HEK293T (cell line): ENCODE measurements around the gene TTBK1.

Experiments used
- CTCF ChIA-PET: fragments of 350-600 bp; formaldehyde crosslinking; extraction: SDS; loops from one replicate; lab custom pipeline; 2021; ENCODE audit warnings: antibody characterized with exemption, inconsistent platforms; lab: Yijun Ruan, JAX
- POLR2A ChIA-PET: fragments of 350-600 bp; formaldehyde crosslinking; extraction: SDS; loops from one replicate; lab custom pipeline; 2020; ENCODE audit warnings: antibody characterized with exemption, inconsistent platforms; lab: Yijun Ruan, JAX
- DNase-seq: peaks from one replicate; pipeline ENCODE4 v3.0.0; 2012; ENCODE audit warnings: mixed read lengths; ENCODE audit errors: extremely low spot score
- ARNT ChIP-seq: fragments of 450-650 bp; IDR thresholded peaks from 2 replicates; pipeline ENCODE4 v1.6.1; 2017; ENCODE audit warnings: mild to moderate bottlenecking
- BHLHE40 ChIP-seq: fragments of 450-650 bp; IDR thresholded peaks from 2 replicates; pipeline ENCODE4 v1.6.1; 2016; ENCODE audit warnings: mild to moderate bottlenecking, moderate library complexity, borderline replicate concordance
- CTBP1 ChIP-seq: fragments of 450-650 bp; IDR thresholded peaks from 2 replicates; pipeline ENCODE4 v1.6.1; 2016; ENCODE audit warnings: borderline replicate concordance
- ELF4 ChIP-seq: fragments of 450-650 bp; IDR thresholded peaks from 2 replicates; pipeline ENCODE4 v1.6.1; 2017; ENCODE audit warnings: antibody characterized with exemption
- FOXA1 ChIP-seq: fragments of 450-650 bp; IDR thresholded peaks from 2 replicates; pipeline ENCODE4 v1.6.1; 2016; ENCODE audit warnings: mild to moderate bottlenecking
- FOXK2 ChIP-seq: fragments of 450-650 bp; IDR thresholded peaks from 2 replicates; pipeline ENCODE4 v1.6.1; 2016; ENCODE audit warnings: mild to moderate bottlenecking
- FOXM1 ChIP-seq: fragments of 450-650 bp; IDR thresholded peaks from 2 replicates; pipeline ENCODE4 v1.6.1; 2017; ENCODE audit warnings: mild to moderate bottlenecking, borderline replicate concordance
- HDGF ChIP-seq: fragments of 450-650 bp; IDR thresholded peaks from 2 replicates; pipeline ENCODE4 v1.6.1; 2017; ENCODE audit warnings: antibody characterized with exemption, borderline replicate concordance
- L3MBTL2 ChIP-seq: fragments of 450-650 bp; conservative IDR thresholded peaks from 2 replicates; pipeline ENCODE4 v1.6.1; 2016; ENCODE audit warnings: mild to moderate bottlenecking
- LEF1 ChIP-seq: fragments of 450-650 bp; IDR thresholded peaks from 2 replicates; pipeline ENCODE4 v1.6.1; 2017; ENCODE audit warnings: mild to moderate bottlenecking, borderline replicate concordance
- NFRKB ChIP-seq: fragments of 450-650 bp; IDR thresholded peaks from 2 replicates; pipeline ENCODE4 v1.6.1; 2016; ENCODE audit warnings: mild to moderate bottlenecking, moderate library complexity
- PKNOX1 ChIP-seq: fragments of 450-650 bp; IDR thresholded peaks from 2 replicates; pipeline ENCODE4 v1.6.1; 2016
- SP1 ChIP-seq: fragments of 450-650 bp; IDR thresholded peaks from 2 replicates; pipeline ENCODE4 v1.6.1; 2017
- SUZ12 ChIP-seq: fragments of 450-650 bp; IDR thresholded peaks from 2 replicates; pipeline ENCODE4 v1.6.1; 2016; ENCODE audit warnings: mild to moderate bottlenecking
- TARDBP ChIP-seq: fragments of 450-650 bp; IDR thresholded peaks from 2 replicates; pipeline ENCODE4 v1.6.1; 2016
- ZNF384 ChIP-seq: fragments of 450-650 bp; IDR thresholded peaks from 2 replicates; pipeline ENCODE4 v1.6.1; 2016

TTBK1 gene

DNA sequence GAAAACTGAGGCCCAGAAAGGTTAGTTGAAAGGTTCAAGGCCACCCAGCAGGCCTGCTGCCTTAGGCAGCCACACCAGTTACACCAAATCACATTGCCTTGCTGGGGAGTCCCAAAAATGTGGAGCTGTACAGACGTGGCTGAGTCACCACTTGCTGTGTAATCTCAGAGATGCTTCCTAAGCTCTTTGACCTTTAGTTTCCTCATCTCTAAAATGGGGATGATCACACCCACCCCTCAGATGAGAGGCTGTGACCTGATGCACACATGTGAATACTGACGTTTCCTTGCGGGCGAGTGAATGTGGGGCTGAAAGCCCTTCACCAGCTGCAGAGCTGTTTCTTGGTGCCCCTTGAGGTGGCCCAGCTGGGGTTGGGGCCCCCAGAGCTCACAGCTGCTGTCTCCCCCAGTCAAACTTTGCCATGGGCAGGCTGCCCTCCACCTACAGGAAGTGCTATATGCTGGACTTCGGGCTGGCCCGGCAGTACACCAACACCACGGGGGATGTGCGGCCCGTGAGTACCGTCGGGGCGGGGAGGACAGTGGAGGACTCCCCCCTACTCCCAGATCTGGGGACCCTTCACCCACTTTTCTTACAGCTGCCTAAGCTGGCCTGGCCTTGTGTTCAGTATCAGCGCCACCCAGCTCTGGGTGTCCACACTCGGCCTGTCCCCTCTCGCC is 11.0 kb downstream of the TTBK1 start:
- POLR2A ChIA-PET: interaction anchor here (1.3 kb wide), 1 partner anchor 25 kb away, joined by 3 read pairs; the partner anchor contains the start of gene DNPH1
- CTCF ChIA-PET: interaction anchor here (0.6 to 1.7 kb wide), 2 partner anchors 9 to 63 kb away, joined by 4 read pairs; no protein-coding TSS in a partner anchor
- TF ChIP-seq HDGF: no peak
- no peak for DNase-seq

- CTCF ChIA-PET: interaction anchor here (1.7 kb wide), 1 partner anchor 9 kb away, joined by 4 read pairs; no protein-coding TSS in a partner anchor
- TF ChIP-seq SP1: no peak
- no peak for TF ChIP-seq PKNOX1
- TF ChIP-seq FOXK2: no peak
- no peak for TF ChIP-seq L3MBTL2
- no peak for TF ChIP-seq CTBP1
- no peak for TF ChIP-seq NFRKB
- TF ChIP-seq TARDBP: no peak
- no peak for TF ChIP-seq LEF1
- TF ChIP-seq ARNT: no peak
- TF ChIP-seq FOXM1: no peak
- TF ChIP-seq ELF4: no peak
- no peak for TF ChIP-seq BHLHE40
- no peak for TF ChIP-seq FOXA1
- TF ChIP-seq ZNF384: no peak
- TF ChIP-seq HDGF: no peak
- TF ChIP-seq SUZ12: no peak
- POLR2A ChIA-PET: interaction anchor here (0.8 kb wide), 1 partner anchor 8 kb away, joined by 3 read pairs; no protein-coding TSS in a partner anchor
Measured at GRCh38 chr6:43254846-43255245, 11.6 kb downstream of the TTBK1 start.

DNA sequence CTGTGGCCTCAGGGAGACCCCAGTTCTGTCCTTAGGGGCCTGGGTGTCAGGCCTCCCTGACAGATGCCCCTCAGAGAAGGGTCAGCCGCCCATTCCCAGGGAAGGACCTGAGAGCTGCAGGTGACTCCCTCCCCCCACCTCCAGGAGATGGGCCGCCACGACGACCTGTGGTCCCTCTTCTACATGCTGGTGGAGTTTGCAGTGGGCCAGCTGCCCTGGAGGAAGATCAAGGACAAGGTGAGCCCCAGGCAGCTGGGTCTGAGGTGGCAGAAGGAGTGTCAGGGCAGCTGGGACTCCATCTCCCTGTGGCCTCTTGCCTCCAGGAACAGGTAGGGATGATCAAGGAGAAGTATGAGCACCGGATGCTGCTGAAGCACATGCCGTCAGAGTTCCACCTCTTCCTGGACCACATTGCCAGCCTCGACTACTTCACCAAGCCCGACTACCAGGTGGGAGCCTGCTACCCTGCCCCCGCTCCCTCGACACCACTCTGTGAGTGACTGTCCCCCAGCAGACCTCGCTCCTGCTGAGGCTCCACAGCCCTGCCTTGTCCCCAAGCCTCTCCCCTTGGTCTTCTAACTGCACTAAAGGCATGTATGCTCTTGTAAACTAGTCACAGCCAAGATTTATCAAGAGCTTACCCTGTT is 12.2 kb downstream of the TTBK1 start:
- no peak for TF ChIP-seq HDGF
- TF ChIP-seq NFRKB: no peak
- no peak for TF ChIP-seq ELF4
- no peak for TF ChIP-seq SUZ12
- no peak for TF ChIP-seq TARDBP
- no peak for TF ChIP-seq FOXM1
- no peak for TF ChIP-seq L3MBTL2
- no peak for TF ChIP-seq SP1
- no peak for TF ChIP-seq FOXK2
- no peak for TF ChIP-seq BHLHE40
- no peak for TF ChIP-seq FOXA1
- TF ChIP-seq PKNOX1: no peak
- no peak for TF ChIP-seq ZNF384
- no peak for TF ChIP-seq LEF1
- no peak for TF ChIP-seq CTBP1
- no peak for TF ChIP-seq ARNT
- CTCF ChIA-PET: no interaction called here
- POLR2A ChIA-PET: interaction anchor here (0.6 to 1.4 kb wide), 3 partner anchors 9 to 73 kb away, joined by 3 to 7 read pairs (median 3); no protein-coding TSS in a partner anchor
- DNase-seq: no peak

More at GRCh38 chr6:43254846-43255245, 11.6 kb downstream of the TTBK1 start:
- no peak for DNase-seq

DNA sequence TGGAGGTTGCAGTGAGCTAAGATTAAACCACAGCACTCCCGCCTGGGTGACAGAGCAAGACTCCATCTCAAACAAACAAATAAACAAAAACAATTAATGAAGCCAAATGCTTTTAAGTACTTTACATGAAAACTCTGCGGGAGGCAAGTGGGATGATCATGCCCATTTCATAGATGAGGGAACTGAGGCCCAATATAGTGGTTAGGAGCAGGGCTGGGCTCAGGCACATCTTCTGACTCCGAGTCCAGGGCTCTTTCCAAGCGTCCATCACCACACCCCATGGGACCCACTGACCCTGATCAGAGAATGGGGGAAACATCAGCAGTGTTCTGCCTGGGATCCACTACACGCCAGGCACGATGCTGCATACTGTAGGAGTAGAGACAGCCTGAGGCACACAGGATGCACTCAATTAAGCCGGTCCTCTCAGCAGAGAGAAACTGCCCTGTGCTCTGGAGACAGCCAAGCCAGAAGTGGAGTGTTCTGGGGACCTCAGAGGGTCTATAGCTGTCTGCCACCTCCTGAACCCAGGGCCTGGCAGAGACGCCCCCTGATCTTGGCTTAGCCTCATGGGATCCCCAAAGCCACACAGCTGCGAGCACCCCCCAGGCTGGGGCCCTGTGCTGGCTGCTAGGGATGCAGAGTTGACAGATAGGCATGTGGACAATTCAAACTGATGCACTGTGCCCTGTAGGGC is 13.5 kb downstream of the TTBK1 start:
- TF ChIP-seq ARNT (no peak), FOXM1 (no peak), CTBP1 (no peak), LEF1 (no peak), TARDBP (no peak), PKNOX1 (no peak), SP1 (no peak), ELF4 (no peak), FOXK2 (no peak), SUZ12 (no peak), L3MBTL2 (no peak), FOXA1 (no peak), BHLHE40 (no peak), ZNF384 (no peak), HDGF (no peak), NFRKB (no peak)
- POLR2A ChIA-PET: interaction anchor here (1.4 kb wide), 1 partner anchor 10 kb away, joined by 7 read pairs; no protein-coding TSS in a partner anchor
- CTCF ChIA-PET: interaction anchor here (0.7 kb wide), 1 partner anchor 15 kb away, joined by 3 read pairs; no protein-coding TSS in a partner anchor
- DNase-seq: no peak

- TF ChIP-seq ARNT (no peak), FOXA1 (no peak), HDGF (no peak), ELF4 (no peak), SUZ12 (no peak), BHLHE40 (no peak), LEF1 (no peak), FOXK2 (no peak), SP1 (no peak), CTBP1 (no peak), ZNF384 (no peak), L3MBTL2 (no peak), NFRKB (no peak), PKNOX1 (no peak), FOXM1 (no peak), TARDBP (no peak)
- no peak for DNase-seq
- CTCF ChIA-PET: no interaction called here
- POLR2A ChIA-PET: interaction anchor here (1.0 kb wide), 1 partner anchor 112 kb away, joined by 3 read pairs; the partner anchor contains the start of gene ZNF318
Measured at GRCh38 chr6:43257367-43258145, 14.3 kb downstream of the TTBK1 start.
